ENCODE results near the gene DCLRE1B. TPM values are rescaled to one million over a fixed set of nuclear protein-coding genes. Genes with fewer than 3 reads are reported as not detected.

The DCLRE1B gene
- total and polyA plus RNA-seq, 10 donors: 1.9 to 10.5 (median 7.3) TPM

GRCh38 chr1:113935176-113935575 is 30.1 kb downstream of the DCLRE1B start:
- intact Hi-C loops (cut with DNase I; ENCODE audit: low total_unique reads): no loop called here
- Histone ChIP-seq H3K9me3 (peaks cover 0 to 3% (median 0%) of the 10 kb centered on the region in 8 donors), H3K4me3 (no peak overlapping the region), H3K27ac (peak overlapping the region in 4 of 8 donors; percentile 3 to 99 (median 44)), H3K36me3 (peaks cover 0 to under 1% (median 0%) of the 10 kb centered on the region in 6 donors), H3K4me1 (peaks cover 46 to 100% (median 97%) of the 10 kb centered on the region in 6 donors), H3K27me3 (replicated peaks in 1 of 7) (no peaks in the 10 kb centered on the region)
- WGBS, 5 donors: 88 to 100% (median 98%) methylated on average over 1 of the region's 1 CpG
- no peak for TF ChIP-seq POLR2A (IDR thresholded peaks at IDR 0.05)
- no peak for TF ChIP-seq POLR2AphosphoS5 (IDR thresholded peaks at IDR 0.05)
- TF ChIP-seq, protein P1, sequence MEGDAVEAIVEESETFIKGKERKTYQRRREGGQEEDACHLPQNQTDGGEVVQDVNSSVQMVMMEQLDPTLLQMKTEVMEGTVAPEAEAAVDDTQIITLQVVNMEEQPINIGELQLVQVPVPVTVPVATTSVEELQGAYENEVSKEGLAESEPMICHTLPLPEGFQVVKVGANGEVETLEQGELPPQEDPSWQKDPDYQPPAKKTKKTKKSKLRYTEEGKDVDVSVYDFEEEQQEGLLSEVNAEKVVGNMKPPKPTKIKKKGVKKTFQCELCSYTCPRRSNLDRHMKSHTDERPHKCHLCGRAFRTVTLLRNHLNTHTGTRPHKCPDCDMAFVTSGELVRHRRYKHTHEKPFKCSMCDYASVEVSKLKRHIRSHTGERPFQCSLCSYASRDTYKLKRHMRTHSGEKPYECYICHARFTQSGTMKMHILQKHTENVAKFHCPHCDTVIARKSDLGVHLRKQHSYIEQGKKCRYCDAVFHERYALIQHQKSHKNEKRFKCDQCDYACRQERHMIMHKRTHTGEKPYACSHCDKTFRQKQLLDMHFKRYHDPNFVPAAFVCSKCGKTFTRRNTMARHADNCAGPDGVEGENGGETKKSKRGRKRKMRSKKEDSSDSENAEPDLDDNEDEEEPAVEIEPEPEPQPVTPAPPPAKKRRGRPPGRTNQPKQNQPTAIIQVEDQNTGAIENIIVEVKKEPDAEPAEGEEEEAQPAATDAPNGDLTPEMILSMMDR (IDR thresholded peaks at IDR 0.05 in 8 of 11, conservative IDR thresholded peaks at IDR 0.05 in 3 of 11): no peak
- DNase-seq: no peak

- H3K4me3 ChIP-seq: no peak overlapping the region
- H3K4me1 ChIP-seq: peaks cover 42 to 100% (median 97%) of the 10 kb centered on the region in 6 donors
- WGBS, 5 donors: 54 to 79% (median 72%) methylated on average over 1 of the region's 1 CpG
- H3K27me3 ChIP-seq (replicated peaks in 1 of 7): no peaks in the 10 kb centered on the region
- intact Hi-C loops (cut with DNase I; ENCODE audit: low total_unique reads): no loop called here
- no peak for DNase-seq
- TF ChIP-seq POLR2A (IDR thresholded peaks at IDR 0.05) (no peak), POLR2AphosphoS5 (IDR thresholded peaks at IDR 0.05) (no peak)
- TF ChIP-seq, protein P1 (IDR thresholded peaks at IDR 0.05 in 8 of 11, conservative IDR thresholded peaks at IDR 0.05 in 3 of 11): no peak
- peak overlapping the region in 4 of 8 donors; percentile 3 to 99 (median 44) for H3K27ac ChIP-seq
- H3K36me3 ChIP-seq: peaks cover 0 to 8% (median 8%) of the 10 kb centered on the region in 6 donors
- peaks cover 0 to 3% (median 0%) of the 10 kb centered on the region in 8 donors for H3K9me3 ChIP-seq
These were observed 30.8 kb downstream of the DCLRE1B start for GRCh38 chr1:113935970-113936369.

- WGBS, 5 donors: 54 to 70% (median 65%) methylated on average over 1 of the region's 1 CpG
- no peak for DNase-seq
- TF ChIP-seq, protein P1 (IDR thresholded peaks at IDR 0.05 in 8 of 11, conservative IDR thresholded peaks at IDR 0.05 in 3 of 11): no peak
- TF ChIP-seq POLR2A (IDR thresholded peaks at IDR 0.05) (no peak), POLR2AphosphoS5 (IDR thresholded peaks at IDR 0.05) (no peak)
- H3K4me3 ChIP-seq: no peak overlapping the region
- intact Hi-C loops (cut with DNase I; ENCODE audit: low total_unique reads): no loop called here
- H3K4me1 ChIP-seq: peaks cover 32 to 100% (median 91%) of the 10 kb centered on the region in 6 donors
- H3K27me3 ChIP-seq (replicated peaks in 1 of 7): no peaks in the 10 kb centered on the region
- peak overlapping the region in 4 of 8 donors; percentile 11 to 73 (median 54) for H3K27ac ChIP-seq
- H3K36me3 ChIP-seq: peaks cover 0 to 20% (median 18%) of the 10 kb centered on the region in 6 donors
- peaks cover 0 to 3% (median 0%) of the 10 kb centered on the region in 8 donors for H3K9me3 ChIP-seq
These were observed 32.0 kb downstream of the DCLRE1B start for GRCh38 chr1:113937146-113937545.

DNA sequence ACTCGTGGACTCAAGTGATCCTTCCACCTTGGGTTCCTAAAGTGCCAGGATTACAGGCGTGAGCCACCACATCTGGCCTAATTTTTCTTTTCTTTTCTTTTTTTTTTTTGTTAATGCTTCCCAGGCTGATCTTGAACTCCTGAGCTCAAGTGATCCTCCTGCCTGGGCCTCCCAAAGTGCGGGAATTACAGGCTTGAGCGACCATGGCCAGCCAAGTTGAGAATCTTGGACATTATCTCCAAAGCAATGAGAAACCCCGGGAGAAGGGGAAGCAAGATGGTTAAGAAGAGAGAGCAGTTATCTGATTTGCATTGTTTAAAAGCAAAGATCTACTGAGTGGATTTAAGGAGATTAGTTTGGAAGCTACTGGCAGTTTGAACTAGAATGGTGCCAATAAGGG is 33.1 kb downstream of the DCLRE1B start:
- Histone ChIP-seq H3K27ac (peak overlapping the region in 3 of 8 donors; percentile 19 to 73 (median 43)), H3K4me1 (peaks cover 26 to 100% (median 87%) of the 10 kb centered on the region in 6 donors), H3K9me3 (peaks cover 0 to 3% (median 0%) of the 10 kb centered on the region in 8 donors), H3K27me3 (replicated peaks in 1 of 7) (no peaks in the 10 kb centered on the region), H3K36me3 (peaks cover 0 to 28% (median 19%) of the 10 kb centered on the region in 6 donors), H3K4me3 (no peak overlapping the region)
- DNase-seq: no peak
- TF ChIP-seq, protein P1 (IDR thresholded peaks at IDR 0.05 in 8 of 11, conservative IDR thresholded peaks at IDR 0.05 in 3 of 11): no peak
- no peak for TF ChIP-seq POLR2A (IDR thresholded peaks at IDR 0.05)
- TF ChIP-seq POLR2AphosphoS5 (IDR thresholded peaks at IDR 0.05): no peak
- intact Hi-C loops (cut with DNase I; ENCODE audit: low total_unique reads): no loop called here
- WGBS, 5 donors: 69 to 81% (median 73%) methylated on average over 5 of the region's 5 CpGs

All from spleen (tissue), 11 donors.